Measurements from ENCODE around the gene OPN4. TPM values are rescaled to one million over a fixed set of nuclear protein-coding genes. Genes with fewer than 3 reads are reported as not detected.
A peak's percentile ranks its signal among the peaks of the same experiment; 100 is the strongest.

OPN4 gene
- total RNA-seq, 1 donor from 2014 or later = not detected

- no peak for DNase-seq
- TF ChIP-seq CTCF (IDR thresholded peaks at IDR 0.05; ENCODE audit: partially characterized antibody, unreplicated experiment) = no peak
- peaks cover 1% of the 10 kb centered on the region for H3K4me1 Mint-ChIP-seq (ENCODE audit: low read depth, unreplicated experiment)
- peaks cover 4% of the 10 kb centered on the region for H3K27me3 Mint-ChIP-seq (ENCODE audit: unreplicated experiment)
- H3K36me3 Mint-ChIP-seq (ENCODE audit: unreplicated experiment) = no peaks in the 10 kb centered on the region
- peaks cover 13% of the 10 kb centered on the region for H3K9me3 Mint-ChIP-seq (ENCODE audit: unreplicated experiment)
- no peak overlapping the region for H3K27ac Mint-ChIP-seq (ENCODE audit: unreplicated experiment)
- no peak overlapping the region for H3K4me3 Mint-ChIP-seq (ENCODE audit: unreplicated experiment)
Observed at GRCh38 chr10:86708783-86709380, 54.5 kb downstream of the OPN4 start.

- Mint-ChIP-seq H3K9me3 (ENCODE audit: unreplicated experiment) (peaks cover 13% of the 10 kb centered on the region), H3K27me3 (ENCODE audit: unreplicated experiment) (peaks cover 4% of the 10 kb centered on the region), H3K27ac (ENCODE audit: unreplicated experiment) (no peak overlapping the region), H3K36me3 (ENCODE audit: unreplicated experiment) (no peaks in the 10 kb centered on the region), H3K4me3 (ENCODE audit: unreplicated experiment) (no peak overlapping the region), H3K4me1 (ENCODE audit: low read depth, unreplicated experiment) (peaks cover 1% of the 10 kb centered on the region)
- DNase-seq = no peak
- no peak for TF ChIP-seq CTCF (IDR thresholded peaks at IDR 0.05; ENCODE audit: partially characterized antibody, unreplicated experiment)
Observed at GRCh38 chr10:86709396-86710185, 55.2 kb downstream of the OPN4 start.

GRCh38 chr10:86710987-86711512 is 56.7 kb downstream of the OPN4 start:
- H3K9me3 Mint-ChIP-seq (ENCODE audit: unreplicated experiment) = peaks cover 13% of the 10 kb centered on the region
- H3K27me3 Mint-ChIP-seq (ENCODE audit: unreplicated experiment) = peaks cover 4% of the 10 kb centered on the region
- H3K36me3 Mint-ChIP-seq (ENCODE audit: unreplicated experiment) = no peaks in the 10 kb centered on the region
- peak; percentile 89 for DNase-seq
- H3K4me1 Mint-ChIP-seq (ENCODE audit: low read depth, unreplicated experiment) = peaks cover 1% of the 10 kb centered on the region
- peak overlapping the region; percentile 80 for H3K27ac Mint-ChIP-seq (ENCODE audit: unreplicated experiment)
- peak; percentile 76 for TF ChIP-seq CTCF (IDR thresholded peaks at IDR 0.05; ENCODE audit: partially characterized antibody, unreplicated experiment)
- H3K4me3 Mint-ChIP-seq (ENCODE audit: unreplicated experiment) = peak overlapping the region; percentile 86

GRCh38 chr10:86711513-86712316 is 57.4 kb downstream of the OPN4 start:
- peaks cover 13% of the 10 kb centered on the region for H3K9me3 Mint-ChIP-seq (ENCODE audit: unreplicated experiment)
- H3K4me3 Mint-ChIP-seq (ENCODE audit: unreplicated experiment) = peak overlapping the region; percentile 81
- DNase-seq = peak; percentile 57
- no peaks in the 10 kb centered on the region for H3K36me3 Mint-ChIP-seq (ENCODE audit: unreplicated experiment)
- no peak for TF ChIP-seq CTCF (IDR thresholded peaks at IDR 0.05; ENCODE audit: partially characterized antibody, unreplicated experiment)
- H3K27ac Mint-ChIP-seq (ENCODE audit: unreplicated experiment) = peak overlapping the region; percentile 59
- H3K4me1 Mint-ChIP-seq (ENCODE audit: low read depth, unreplicated experiment) = peaks cover 1% of the 10 kb centered on the region
- peaks cover 4% of the 10 kb centered on the region for H3K27me3 Mint-ChIP-seq (ENCODE audit: unreplicated experiment)

Measured in glutamatergic neuron (in vitro differentiated cells).